Measurements from ENCODE around the gene ARHGAP42.
"Not testable (repeated sequence)": the region's sequence is repeated elsewhere in the genome, so short reads cannot be mapped to it uniquely, and the experiment has no call there.

Gene ARHGAP42

DNA sequence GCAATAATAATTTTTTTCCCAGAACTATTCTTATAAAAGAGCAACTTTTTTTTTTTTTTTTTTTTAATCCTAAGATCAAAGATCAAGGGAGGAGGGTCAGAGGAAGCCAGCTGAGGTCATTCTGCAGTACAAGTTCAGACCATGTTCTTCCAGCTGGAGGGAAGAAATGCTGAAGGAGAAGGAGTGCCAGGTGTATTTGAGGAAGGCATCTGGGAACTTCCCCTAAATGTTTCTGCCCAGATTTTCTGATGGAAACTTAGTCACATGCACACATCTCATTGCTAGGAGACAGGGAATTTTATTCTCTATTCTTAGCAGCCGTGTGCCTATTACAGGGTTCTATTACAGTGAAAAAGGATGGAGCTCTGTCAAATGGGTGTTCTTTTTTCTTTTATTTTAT is 208.4 kb downstream of the ARHGAP42 start:
- H3K4me3 ChIP-seq (ENCODE audit: control insufficient read depth, low read depth, low read length) = no peak overlapping the region
- no peak for DNase-seq (ENCODE audit: low read depth)
- TF ChIP-seq, protein P1, sequence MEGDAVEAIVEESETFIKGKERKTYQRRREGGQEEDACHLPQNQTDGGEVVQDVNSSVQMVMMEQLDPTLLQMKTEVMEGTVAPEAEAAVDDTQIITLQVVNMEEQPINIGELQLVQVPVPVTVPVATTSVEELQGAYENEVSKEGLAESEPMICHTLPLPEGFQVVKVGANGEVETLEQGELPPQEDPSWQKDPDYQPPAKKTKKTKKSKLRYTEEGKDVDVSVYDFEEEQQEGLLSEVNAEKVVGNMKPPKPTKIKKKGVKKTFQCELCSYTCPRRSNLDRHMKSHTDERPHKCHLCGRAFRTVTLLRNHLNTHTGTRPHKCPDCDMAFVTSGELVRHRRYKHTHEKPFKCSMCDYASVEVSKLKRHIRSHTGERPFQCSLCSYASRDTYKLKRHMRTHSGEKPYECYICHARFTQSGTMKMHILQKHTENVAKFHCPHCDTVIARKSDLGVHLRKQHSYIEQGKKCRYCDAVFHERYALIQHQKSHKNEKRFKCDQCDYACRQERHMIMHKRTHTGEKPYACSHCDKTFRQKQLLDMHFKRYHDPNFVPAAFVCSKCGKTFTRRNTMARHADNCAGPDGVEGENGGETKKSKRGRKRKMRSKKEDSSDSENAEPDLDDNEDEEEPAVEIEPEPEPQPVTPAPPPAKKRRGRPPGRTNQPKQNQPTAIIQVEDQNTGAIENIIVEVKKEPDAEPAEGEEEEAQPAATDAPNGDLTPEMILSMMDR (IDR thresholded peaks at IDR 0.05; ENCODE audit: control insufficient read depth, insufficient read depth, low read depth, low read length, missing control alignments) = no peak

DNA sequence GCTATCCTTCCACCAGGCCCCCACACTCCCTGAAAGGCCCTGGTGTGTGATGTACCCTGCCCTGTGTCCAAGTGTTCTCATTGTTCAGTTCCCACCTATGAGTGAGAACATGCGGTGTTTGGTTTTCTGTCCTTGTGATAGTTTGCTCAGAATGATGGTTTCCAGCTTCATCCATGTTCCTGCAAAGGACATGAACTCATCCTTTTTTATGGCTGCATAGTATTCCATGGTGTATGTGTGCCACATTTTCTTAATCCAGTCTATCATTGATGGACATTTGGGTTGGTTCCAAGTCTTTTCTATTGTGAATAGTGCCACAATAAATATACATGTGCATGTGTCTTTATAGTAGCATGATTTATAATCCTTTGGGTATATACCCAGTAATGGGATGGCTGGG is 208.9 kb downstream of the ARHGAP42 start:
- not testable (repeated sequence) for DNase-seq (ENCODE audit: low read depth); H3K4me3 ChIP-seq (ENCODE audit: control insufficient read depth, low read depth, low read length)

DNA sequence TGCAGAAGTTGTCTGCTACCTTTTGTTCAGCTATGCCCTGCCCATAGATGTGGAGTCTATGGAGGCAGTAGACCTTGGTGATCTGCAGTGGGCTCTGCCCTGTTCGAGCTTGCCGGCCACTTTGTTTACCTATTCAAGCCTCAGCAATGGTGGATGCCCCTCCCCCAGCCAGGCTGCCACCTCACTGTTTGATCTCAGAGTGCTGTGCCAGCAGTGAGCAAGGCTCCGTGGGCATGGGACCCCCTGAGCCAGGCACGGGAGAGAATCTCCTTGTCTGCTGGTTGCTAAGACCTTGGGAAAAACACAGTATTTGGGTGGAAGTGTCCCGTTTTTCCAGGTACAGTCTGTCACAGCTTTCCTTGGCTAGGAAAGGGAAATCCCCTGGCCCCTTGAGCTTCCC is 214.4 kb downstream of the ARHGAP42 start:
- not testable (repeated sequence) for DNase-seq (ENCODE audit: low read depth)

DNA sequence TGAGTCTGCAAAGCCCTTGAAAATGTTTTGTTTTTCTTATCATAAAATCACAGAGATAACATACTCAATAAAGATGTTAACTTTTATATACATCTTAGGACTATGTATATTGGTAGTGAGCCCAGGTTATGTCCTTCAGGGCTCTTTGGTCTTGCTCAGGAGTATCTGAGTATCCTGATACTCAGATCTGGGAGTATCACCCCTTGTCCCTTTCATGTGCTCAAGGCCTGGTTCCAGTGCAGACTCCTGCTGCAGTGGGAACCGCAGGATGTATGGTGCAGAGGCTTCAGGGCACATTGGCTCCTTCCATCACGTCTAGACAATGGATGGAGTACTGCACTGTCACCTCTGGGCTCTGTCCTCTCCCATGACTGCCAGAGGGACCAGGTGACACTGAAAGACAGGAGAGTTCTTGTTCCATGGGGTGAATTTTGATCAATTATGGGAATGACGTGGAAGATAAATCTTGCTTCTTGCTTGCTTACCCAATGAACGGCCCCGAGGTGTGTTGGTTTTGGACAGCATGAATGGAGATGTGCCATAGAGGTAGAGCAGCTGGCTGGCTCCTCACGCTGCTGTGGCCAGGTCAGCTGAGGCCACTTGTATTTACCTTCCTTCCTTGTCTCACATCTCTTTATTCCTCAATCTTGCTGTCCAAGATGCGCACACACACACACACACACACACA is 215.5 kb downstream of the ARHGAP42 start:
- TF ChIP-seq, protein P1 (IDR thresholded peaks at IDR 0.05; ENCODE audit: control insufficient read depth, insufficient read depth, low read depth, low read length, missing control alignments) = no peak
- no peak for DNase-seq (ENCODE audit: low read depth)
- no peak overlapping the region for H3K4me3 ChIP-seq (ENCODE audit: control insufficient read depth, low read depth, low read length)

More for the DNA sequence above, 214.4 kb downstream of the ARHGAP42 start:
- H3K4me3 ChIP-seq (ENCODE audit: control insufficient read depth, low read depth, low read length) = not testable (repeated sequence)

DNA sequence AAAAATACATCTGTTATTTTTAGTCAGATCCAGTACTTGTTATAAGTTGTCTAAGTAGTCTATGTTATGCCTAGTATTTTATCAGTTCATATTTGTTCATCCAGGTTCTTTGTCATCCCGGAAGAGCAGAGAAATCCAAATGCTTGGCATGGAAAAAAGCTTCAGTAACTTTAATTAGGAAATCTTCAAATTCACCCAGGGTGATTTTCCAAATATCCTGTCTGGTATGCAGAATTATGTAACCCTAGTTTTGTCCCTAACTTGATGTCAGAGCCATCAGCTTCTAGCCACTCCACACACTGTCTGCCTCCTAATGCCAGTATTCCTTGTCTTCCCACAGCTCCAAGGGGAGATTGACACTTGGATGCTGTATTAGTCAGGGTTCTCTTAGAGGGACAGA is 216.2 kb downstream of the ARHGAP42 start:
- H3K4me3 ChIP-seq (ENCODE audit: control insufficient read depth, low read depth, low read length) = no peak overlapping the region
- TF ChIP-seq, protein P1 (IDR thresholded peaks at IDR 0.05; ENCODE audit: control insufficient read depth, insufficient read depth, low read depth, low read length, missing control alignments) = no peak
- DNase-seq (ENCODE audit: low read depth) = no peak

DNA sequence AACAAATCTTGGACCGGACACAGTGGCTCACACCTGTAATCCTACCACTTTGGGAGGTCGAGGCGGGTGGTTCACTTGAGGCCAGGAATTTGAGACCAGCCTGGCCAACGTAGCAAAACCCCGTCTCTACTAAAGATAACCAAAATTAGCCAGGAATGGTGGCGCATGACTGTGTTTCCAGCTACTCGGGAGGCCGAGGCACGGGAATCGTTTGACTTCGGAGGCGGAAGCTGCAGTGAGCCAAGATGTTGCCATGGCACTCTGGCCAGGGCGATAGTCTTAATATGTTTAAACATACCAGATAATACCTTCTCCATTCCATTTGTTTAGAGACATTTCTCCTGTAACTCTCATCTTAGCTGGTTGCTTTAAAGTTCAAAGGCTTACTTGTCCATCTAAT is 218.6 kb downstream of the ARHGAP42 start:
- TF ChIP-seq, protein P1 (IDR thresholded peaks at IDR 0.05; ENCODE audit: control insufficient read depth, insufficient read depth, low read depth, low read length, missing control alignments) = no peak
- DNase-seq (ENCODE audit: low read depth) = no peak
- no peak overlapping the region for H3K4me3 ChIP-seq (ENCODE audit: control insufficient read depth, low read depth, low read length)

DNA sequence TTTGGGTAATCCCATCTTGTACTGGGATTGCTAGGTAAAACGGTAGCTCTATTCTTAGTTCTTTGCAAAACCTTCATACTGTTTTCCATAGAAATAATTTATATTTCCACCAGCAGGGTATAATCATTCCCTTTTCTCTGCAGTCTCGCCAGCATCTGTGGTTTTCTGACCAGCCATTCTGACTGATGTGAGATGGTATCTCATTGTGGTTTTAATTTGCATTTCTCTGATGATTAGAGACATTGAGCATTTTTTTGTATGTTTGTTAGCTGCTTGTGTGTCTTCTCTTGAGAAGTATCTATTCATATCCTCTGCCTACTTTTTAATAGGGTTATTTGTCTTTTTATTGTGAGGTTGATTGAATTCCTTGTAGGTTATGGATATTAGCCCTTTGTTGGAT is 221.7 kb downstream of the ARHGAP42 start:
- no peak for DNase-seq (ENCODE audit: low read depth)
- no peak overlapping the region for H3K4me3 ChIP-seq (ENCODE audit: control insufficient read depth, low read depth, low read length)
- TF ChIP-seq, protein P1 (IDR thresholded peaks at IDR 0.05; ENCODE audit: control insufficient read depth, insufficient read depth, low read depth, low read length, missing control alignments) = no peak

DNA sequence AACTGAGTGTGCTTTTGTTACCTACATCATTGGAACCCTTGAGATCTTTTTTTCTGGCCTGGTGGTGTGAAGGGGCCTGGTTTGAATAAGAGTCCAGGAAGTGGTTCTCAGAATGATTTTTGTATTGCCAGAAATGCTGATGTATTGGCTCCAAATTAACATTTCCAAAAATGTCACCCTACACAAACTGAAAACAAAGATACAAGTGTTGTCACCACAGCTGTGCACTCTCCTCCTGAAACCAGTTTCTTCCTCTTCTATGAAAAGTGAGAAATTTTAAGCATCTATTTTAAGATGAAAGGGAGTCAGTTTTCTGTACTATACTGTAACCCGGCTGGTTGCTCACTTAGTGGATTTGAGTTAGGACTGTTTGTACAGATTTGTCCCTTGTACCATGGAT is 223.7 kb downstream of the ARHGAP42 start:
- no peak overlapping the region for H3K4me3 ChIP-seq (ENCODE audit: control insufficient read depth, low read depth, low read length)
- no peak for DNase-seq (ENCODE audit: low read depth)

More for the DNA sequence above, 223.7 kb downstream of the ARHGAP42 start:
- TF ChIP-seq, protein P1 (IDR thresholded peaks at IDR 0.05; ENCODE audit: control insufficient read depth, insufficient read depth, low read depth, low read length, missing control alignments) = no peak
